K562 (cell line): Measurements from ENCODE around the gene RXRA. TPM values are rescaled to one million over a fixed set of nuclear protein-coding genes. Genes with fewer than 3 reads are reported as not detected.

Experiments
- ATAC-seq: fragments of 200-7000 bp; cut with Tn5 transposase; 3 replicates; pipeline ENCODE4 v1.9.1; 2020; ENCODE audit warnings: moderate library complexity
- BruUV-seq: library from RNA; stranded (reverse); fragments of 400-500 nt; replicated peaks from 2 replicates; lab custom pipeline; 2021; lab: Mats Ljungman, UMichigan
- CTCF ChIA-PET: fragments of 300-600 bp; formaldehyde crosslinking; extraction: SDS; loops from one replicate; lab custom pipeline; 2021; ENCODE audit warnings: low intra/inter-chr PET ratio; lab: Yijun Ruan, JAX
- POLR2A ChIA-PET: fragments of 300-600, 350-650 bp; sonication (Branson Sonifier 250); formaldehyde crosslinking; extraction: SDS; loops from one replicate; lab custom pipeline; 2021; ENCODE audit warnings: antibody characterized with exemption, inconsistent platforms; lab: Yijun Ruan, JAX
- DNase-seq, 4 experiments: peaks; one replicate each; pipeline versions ENCODE4 v3.0.0 to v3.0.0-alpha.2; 2011 to 2018; ENCODE audit warnings: low spot score in 3 of 4, mixed read lengths in 3 of 4; ENCODE audit errors: extremely low read depth in 1 of 4
- FAIRE-seq: peaks from 2 replicates; lab custom pipeline; 2011; peaks lifted over from hg19 to GRCh38; lab: Jason Lieb, UNC
- H2AFZ ChIP-seq: 2 replicates; pipeline ENCODE4 v1.6.0; 2011; ENCODE audit warnings: low read depth, low read length, control low read depth, inconsistent platforms
- H3K27ac ChIP-seq: fragments of 200-600 bp; 3 replicates; pipeline ENCODE4 v1.8.0; 2011; ENCODE audit warnings: low read depth, mild to moderate bottlenecking, control low read depth, inconsistent platforms, low read length, moderate library complexity, mixed read lengths; ENCODE audit errors: extremely low read depth
- H3K27me3 ChIP-seq, 2 experiments: fragments of 300-600 bp in 1 of 2; 2 replicates in 1 of 2; 3 replicates in 1 of 2; pipeline versions ENCODE4 v1.6.0 to v1.8.0; 2011; ENCODE audit warnings: inconsistent platforms in 2 of 2, low read length in 2 of 2, mild to moderate bottlenecking in 1 of 2, mixed read lengths in 1 of 2, moderate library complexity in 1 of 2; ENCODE audit not compliant: control insufficient read depth in 2 of 2, insufficient read depth in 2 of 2
- H3K36me3 ChIP-seq: fragments of 300-600 bp; 3 replicates; pipeline ENCODE4 v1.8.0; 2011; ENCODE audit warnings: mild to moderate bottlenecking, low read length, inconsistent platforms; ENCODE audit not compliant: control insufficient read depth, insufficient read depth
- H3K4me1 ChIP-seq, 2 experiments: fragments of 200-600 bp in 1 of 2; replicated peaks in 1 of 2; 2 replicates in 1 of 2; 3 replicates in 1 of 2; pipeline versions ENCODE4 v1.5.1 to v1.8.0; 2011; ENCODE audit warnings: inconsistent platforms in 2 of 2, low read length in 2 of 2, mild to moderate bottlenecking in 1 of 2, mixed read lengths in 1 of 2, moderate library complexity in 1 of 2; ENCODE audit not compliant: control insufficient read depth in 2 of 2, insufficient read depth in 2 of 2
- H3K4me2 ChIP-seq: 2 replicates; pipeline ENCODE4 v1.6.1; 2011; ENCODE audit warnings: low read length, control low read depth, inconsistent platforms, mixed read lengths; ENCODE audit not compliant: insufficient read depth
- H3K4me3 ChIP-seq: fragments of 200-600 bp; sonication (generic), shearing (Covaris generic); 2 replicates; pipeline ENCODE4 v1.5.1; 2016; ENCODE audit warnings: control low read depth, inconsistent platforms
- H3K79me2 ChIP-seq: fragments of 200-600 bp; 3 replicates; pipeline ENCODE4 v1.8.0; 2011; ENCODE audit warnings: low read length, inconsistent platforms; ENCODE audit not compliant: control insufficient read depth, insufficient read depth
- H3K9ac ChIP-seq, 2 experiments: 2 replicates each; pipeline versions ENCODE4 v1.6.0 to v1.6.1; 2011; ENCODE audit warnings: low read depth in 2 of 2, low read length in 2 of 2, control low read depth in 1 of 2, inconsistent platforms in 1 of 2, mild to moderate bottlenecking in 1 of 2, mixed read lengths in 1 of 2; ENCODE audit not compliant: insufficient read depth in 1 of 2
- H3K9me1 ChIP-seq: one replicate; pipeline ENCODE4 v1.6.0; 2011; ENCODE audit warnings: inconsistent platforms, mild to moderate bottlenecking, low read length, moderate library complexity; ENCODE audit not compliant: control insufficient read depth, insufficient read depth
- H3K9me3 ChIP-seq: replicated peaks from 2 replicates; pipeline ENCODE4 v1.5.1; 2011; ENCODE audit warnings: low read depth, low read length, inconsistent platforms; ENCODE audit not compliant: control insufficient read depth, insufficient read depth
- H4K20me1 ChIP-seq: replicated peaks from 2 replicates; pipeline ENCODE4 v1.6.1; 2011; ENCODE audit warnings: low read length, inconsistent platforms, mixed read lengths; ENCODE audit not compliant: control insufficient read depth, insufficient read depth
- MIER1 ChIP-seq: fragments of 450-650 bp; IDR thresholded peaks from 2 replicates; pipeline ENCODE4 v1.6.1; 2016; ENCODE audit warnings: antibody characterized with exemption, mild to moderate bottlenecking, low read depth
- NCOA1 ChIP-seq: fragments of 450-650 bp; IDR thresholded peaks from 2 replicates; pipeline ENCODE4 v1.6.1; 2016; ENCODE audit warnings: low read depth
- NFRKB ChIP-seq: fragments of 450-650 bp; IDR thresholded peaks from 2 replicates; pipeline ENCODE4 v1.6.1; 2016; ENCODE audit warnings: low read depth
- PREB ChIP-seq: sonication (generic); formaldehyde crosslinking; IDR thresholded peaks from 2 replicates; pipeline ENCODE4 v1.8.1; 2023; ENCODE audit warnings: mild to moderate bottlenecking, missing genetic modification reagents
- RBM14 ChIP-seq: fragments of 200-400 bp; formaldehyde crosslinking; IDR thresholded peaks from 2 replicates; pipeline ENCODE4 v1.6.1; 2018; ENCODE audit warnings: low read depth, mild to moderate bottlenecking, low read length, moderate library complexity, borderline replicate concordance; ENCODE audit not compliant: insufficient read depth
- SNRNP70 ChIP-seq: fragments of 200-400 bp; formaldehyde crosslinking; optimal IDR thresholded peaks from 2 replicates; pipeline ENCODE3; 2017; ENCODE audit warnings: low read depth, low read length
- SOX6 ChIP-seq: fragments of 450-650 bp; IDR thresholded peaks from 2 replicates; pipeline ENCODE4 v1.6.1; 2014; ENCODE audit warnings: mild to moderate bottlenecking
- USF2 ChIP-seq: sonication (generic); formaldehyde crosslinking; IDR thresholded peaks from 2 replicates; pipeline ENCODE4 v1.5.0; 2020; ENCODE audit warnings: missing genetic modification reagents
- WGBS: fragments of 100-300 bp; shearing (Covaris generic); methylation state at CpG from one replicate; pipeline ENCODE4 v1.1.6; 2016; ENCODE audit warnings: low coverage, mixed read lengths; ENCODE audit not compliant: insufficient coverage; ENCODE audit errors: missing lambda C conversion rate; 5-methylcytosine and 5-hydroxymethylcytosine counted together
- in situ Hi-C: fragments of 300-500 bp; cut with MboI; formaldehyde crosslinking; loops from 4 replicates; pipeline ENCODE4 v1.15.0; 2018; ENCODE audit warnings: inconsistent platforms, mixed read lengths
- intact Hi-C: fragments of 100-400 bp; cut with micrococcal nuclease; formaldehyde crosslinking; loops from 2 replicates; pipeline ENCODE4 v1.14.2; 2022
- polyA plus RNA-seq, 8 experiments: library from polyadenylated mRNA; depleted of rRNA in 4 of 8; stranded (reverse) in 5 of 8; unstranded in 3 of 8; fragments of >200 nt; fragmentation: Nextera tagmentation in 2 of 8; fragmentation: Illumina TruSeq in 1 of 8; extraction: Ambion mirVana in 2 of 8; extraction: Trizol in 1 of 8; gene quantifications; 2 replicates each; pipeline versions ENCODE4 v1.2.1 to v1.2.3, GENCODE V29; 2011 to 2014; ENCODE audit warnings: inconsistent platforms in 1 of 8, missing spikeins in 1 of 8
- total RNA-seq, 7 experiments: library from RNA; depleted of rRNA in 6 of 7; stranded (reverse); fragments of >200 nt in 6 of 7; fragmentation: Illumina TruSeq in 2 of 7; extraction: Trizol in 2 of 7; gene quantifications; 2 replicates each; pipeline versions ENCODE4 v1.2.1 to v1.2.3, GENCODE V29; 2011 to 2021; ENCODE audit warnings: low replicate concordance in 1 of 7

Gene RXRA
- total and polyA plus RNA-seq, 9 of the 15 experiments (the other 6 are each of a cell fraction or from before 2014, with no cell fraction given) = 0.35 to 23.6 (median 4.6) TPM

- no peak overlapping the region for H3K27ac ChIP-seq
- in situ Hi-C loops = no loop called here
- H3K4me2 ChIP-seq = no peak overlapping the region
- H2AFZ ChIP-seq = no peak overlapping the region
- no peak for TF ChIP-seq NCOA1
- no peak for TF ChIP-seq RBM14
- no peak for TF ChIP-seq NFRKB
- TF ChIP-seq USF2 (CRISPR knock-in tag) = no peak
- no peak for TF ChIP-seq MIER1
- TF ChIP-seq SOX6 = no peak
- TF ChIP-seq SNRNP70 = no peak
- TF ChIP-seq PREB (CRISPR knock-in tag) = no peak
- BruUV-seq = no TSS peak
- FAIRE-seq (no peak), ATAC-seq (no peak), DNase-seq (no peak)
- no peaks in the 10 kb centered on the region for H3K9me1 ChIP-seq
- peaks cover 46 to 94% of the 10 kb centered on the region in 2 experiments for H3K27me3 ChIP-seq
- ChIA-PET CTCF (no interaction called here), POLR2A (no interaction called here)
- intact Hi-C loops = no loop called here
- no peaks in the 10 kb centered on the region for H3K9me3 ChIP-seq
- no peak overlapping the region; a peak in 1 of 4 replicates for H3K9ac ChIP-seq
- 1% methylated on average over 11 of the region's 11 CpGs for WGBS
- no peaks in the 10 kb centered on the region for H3K79me2 ChIP-seq
- no peak overlapping the region for H3K4me3 ChIP-seq
- no peaks in the 10 kb centered on the region for H3K36me3 ChIP-seq
- peaks cover 38% of the 10 kb centered on the region for H4K20me1 ChIP-seq
- peaks cover 0 to 22% of the 10 kb centered on the region in 2 experiments; a peak in 1 of 5 replicates for H3K4me1 ChIP-seq
These were observed 34.8 kb upstream of the RXRA start for GRCh38 chr9:134291452-134291881.
